ENCODE measurements around the gene RNF220. TPM values are rescaled to one million over a fixed set of nuclear protein-coding genes. Genes with fewer than 3 reads are reported as not detected.

RNF220 gene
- total RNA-seq, 6 donors from 2014 or later: 77.7 to 114 (median 91.1) TPM

GRCh38 chr1:44519035-44519676, 114.1 kb downstream of the RNF220 start:
- WGBS, 2 donors: 43 to 53% methylated on average over 7 of the region's 7 CpGs
- Histone ChIP-seq H3K4me3 (no peak overlapping the region), H3K27ac (peak overlapping the region in 1 of 4 donors; percentile 4), H3K27me3 (no peaks in the 10 kb centered on the region), H3K4me1 (peaks cover 0 to 5% (median 0%) of the 10 kb centered on the region in 4 donors), H3K9me3 (no peaks in the 10 kb centered on the region), H3K36me3 (no peaks in the 10 kb centered on the region)
- no peak for TF ChIP-seq CTCF (IDR thresholded peaks at IDR 0.05)
- no peak for TF ChIP-seq POLR2AphosphoS5 (IDR thresholded peaks at IDR 0.05)
- no peak for TF ChIP-seq POLR2A (IDR thresholded peaks at IDR 0.05)
- no peak for TF ChIP-seq EP300 (IDR thresholded peaks at IDR 0.05)
- ATAC-seq (ENCODE audit: low FRiP score in 2 of 2) (no peak), DNase-seq (peak in 1 of 2 donors; percentile 32)

- peaks cover 0 to 5% (median 0%) of the 10 kb centered on the region in 4 donors for H3K4me1 ChIP-seq
- no peak for DNase-seq
- no peaks in the 10 kb centered on the region for H3K27me3 ChIP-seq
- no peak overlapping the region for H3K27ac ChIP-seq
- ATAC-seq (ENCODE audit: low FRiP score in 2 of 2): no peak
- no peaks in the 10 kb centered on the region for H3K9me3 ChIP-seq
- H3K36me3 ChIP-seq: no peaks in the 10 kb centered on the region
- WGBS, 2 donors: 92 to 95% methylated on average over 5 of the region's 5 CpGs
- H3K4me3 ChIP-seq: no peak overlapping the region
- TF ChIP-seq POLR2A (IDR thresholded peaks at IDR 0.05): no peak
- TF ChIP-seq POLR2AphosphoS5 (IDR thresholded peaks at IDR 0.05): no peak
- TF ChIP-seq EP300 (IDR thresholded peaks at IDR 0.05): no peak
- no peak for TF ChIP-seq CTCF (IDR thresholded peaks at IDR 0.05)
Measured at GRCh38 chr1:44521378-44522080, 116.5 kb downstream of the RNF220 start.

GRCh38 chr1:44523593-44524591, 118.8 kb downstream of the RNF220 start:
- Histone ChIP-seq H3K27me3 (no peaks in the 10 kb centered on the region), H3K4me1 (peaks cover 0 to 4% (median 0%) of the 10 kb centered on the region in 4 donors), H3K36me3 (no peaks in the 10 kb centered on the region), H3K4me3 (no peak overlapping the region), H3K27ac (no peak overlapping the region), H3K9me3 (no peaks in the 10 kb centered on the region)
- WGBS, 2 donors: 54 to 74% methylated on average over 17 to 23 of the region's 23 CpGs
- DNase-seq (no peak), ATAC-seq (ENCODE audit: low FRiP score in 2 of 2) (no peak)
- TF ChIP-seq CTCF (IDR thresholded peaks at IDR 0.05) (no peak), POLR2AphosphoS5 (IDR thresholded peaks at IDR 0.05) (no peak), EP300 (IDR thresholded peaks at IDR 0.05) (no peak), POLR2A (IDR thresholded peaks at IDR 0.05) (no peak)

- no peak for ATAC-seq (ENCODE audit: low FRiP score in 2 of 2)
Measured at GRCh38 chr1:44524655-44525500, 119.8 kb downstream of the RNF220 start.

More at GRCh38 chr1:44524655-44525500, 119.8 kb downstream of the RNF220 start:
- 54 to 60% methylated on average over 20 of the region's 20 CpGs for WGBS, 2 donors
- H3K36me3 ChIP-seq: no peaks in the 10 kb centered on the region
- H3K27me3 ChIP-seq: no peaks in the 10 kb centered on the region
- no peaks in the 10 kb centered on the region for H3K4me1 ChIP-seq
- no peak overlapping the region for H3K27ac ChIP-seq
- no peak for DNase-seq
- H3K4me3 ChIP-seq: no peak overlapping the region
- H3K9me3 ChIP-seq: no peaks in the 10 kb centered on the region
- no peak for TF ChIP-seq POLR2AphosphoS5 (IDR thresholded peaks at IDR 0.05)
- no peak for TF ChIP-seq CTCF (IDR thresholded peaks at IDR 0.05)
- no peak for TF ChIP-seq POLR2A (IDR thresholded peaks at IDR 0.05)
